IMR-90 (cell line): ENCODE measurements around the gene IGSF3.
"Not testable (repeated sequence)": the region's sequence is repeated elsewhere in the genome, so short reads cannot be mapped to it uniquely, and the experiment has no call there.

Experiments used
- BHLHE40 ChIP-seq: fragments of 150-350 bp; IDR thresholded peaks from 2 replicates; pipeline ENCODE4 v1.6.1; 2016; ENCODE audit warnings: mild to moderate bottlenecking, low read depth, low read length
- CEBPB ChIP-seq: IDR thresholded peaks from 2 replicates; pipeline ENCODE4 v1.6.1; 2012; ENCODE audit warnings: low read depth, low read length, improper control_type of control experiment
- CHD1 ChIP-seq: IDR thresholded peaks from 2 replicates; pipeline ENCODE4 v1.6.1; 2012; ENCODE audit warnings: low read depth, low read length, improper control_type of control experiment
- CTCF ChIP-seq: conservative IDR thresholded peaks from 2 replicates; pipeline ENCODE4 v1.5.1; 2012; ENCODE audit warnings: mild to moderate bottlenecking, low read depth, low read length, improper control_type of control experiment
- MAFK ChIP-seq: IDR thresholded peaks from 2 replicates; pipeline ENCODE4 v1.6.1; 2012; ENCODE audit warnings: low read depth, low read length, improper control_type of control experiment
- MAZ ChIP-seq: IDR thresholded peaks from 2 replicates; pipeline ENCODE4 v1.6.1; 2012; ENCODE audit warnings: low read depth, mild to moderate bottlenecking, low read length, improper control_type of control experiment, moderate library complexity, borderline replicate concordance
- MXI1 ChIP-seq: IDR thresholded peaks from 2 replicates; pipeline ENCODE4 v1.6.1; 2012; ENCODE audit warnings: low read depth, mild to moderate bottlenecking, low read length, moderate library complexity, borderline replicate concordance
- NFE2L2 ChIP-seq: fragments of 150-350 bp; IDR thresholded peaks from 2 replicates; pipeline ENCODE4 v1.6.1; 2016; ENCODE audit warnings: low read depth, mild to moderate bottlenecking, low read length
- POLR2A ChIP-seq: IDR thresholded peaks from 2 replicates; pipeline ENCODE4 v1.6.1; 2012; ENCODE audit warnings: mild to moderate bottlenecking, low read depth, low read length
- RAD21 ChIP-seq: IDR thresholded peaks from 2 replicates; pipeline ENCODE4 v1.6.1; 2012; ENCODE audit warnings: low read length, improper control_type of control experiment
- RCOR1 ChIP-seq: IDR thresholded peaks from 2 replicates; pipeline ENCODE4 v1.6.1; 2012; ENCODE audit warnings: mild to moderate bottlenecking, low read length, improper control_type of control experiment; ENCODE audit not compliant: insufficient replicate concordance
- RFX5 ChIP-seq: IDR thresholded peaks from 2 replicates; pipeline ENCODE4 v1.8.0; 2012; ENCODE audit warnings: low read depth, mild to moderate bottlenecking, low read length, moderate library complexity
- SMC3 ChIP-seq: fragments of 150-350 bp; IDR thresholded peaks from 2 replicates; pipeline ENCODE4 v1.6.1; 2016; ENCODE audit warnings: low read depth, mild to moderate bottlenecking, antibody characterized with exemption, low read length, moderate library complexity

GRCh38 chr1:116630057-116630456, 37.5 kb downstream of the IGSF3 start:
- TF ChIP-seq POLR2A, CTCF, CEBPB, RFX5, RCOR1, CHD1, MAZ, MXI1, NFE2L2, BHLHE40, MAFK, RAD21, SMC3: not testable (repeated sequence)
